T47D (cell line): Measurements from ENCODE around the gene NKX1-2.

ENCODE experiments used
- DNase-seq, 2 experiments: peaks; one replicate each; pipeline versions ENCODE4 v3.0.0 to v3.0.0-alpha.2; 2011 to 2012; ENCODE audit warnings: low read depth in 1 of 2, low spot score in 1 of 2
- JUND ChIP-seq: IDR thresholded peaks from 2 replicates; pipeline ENCODE4 v1.6.1; 2012; ENCODE audit warnings: low read depth
- in situ Hi-C: cut with HindIII; loops from 2 replicates; pipeline ENCODE4 v1.10.0; 2016; ENCODE audit warnings: low sequenced_read_pairs, low pct_unique_long_range_greater_than_20kb

Gene NKX1-2

GRCh38 chr10:124470544-124471434 lies 21.0 kb upstream of the NKX1-2 start:
- TF ChIP-seq JUND = no peak
- in situ Hi-C loops = no loop called here
- peak in 1 of 2 experiments; percentile 31 for DNase-seq

- no peak for TF ChIP-seq JUND
- in situ Hi-C loops = no loop called here
- DNase-seq = no peak
These were observed 20.2 kb upstream of the NKX1-2 start for GRCh38 chr10:124469956-124470484.

DNA sequence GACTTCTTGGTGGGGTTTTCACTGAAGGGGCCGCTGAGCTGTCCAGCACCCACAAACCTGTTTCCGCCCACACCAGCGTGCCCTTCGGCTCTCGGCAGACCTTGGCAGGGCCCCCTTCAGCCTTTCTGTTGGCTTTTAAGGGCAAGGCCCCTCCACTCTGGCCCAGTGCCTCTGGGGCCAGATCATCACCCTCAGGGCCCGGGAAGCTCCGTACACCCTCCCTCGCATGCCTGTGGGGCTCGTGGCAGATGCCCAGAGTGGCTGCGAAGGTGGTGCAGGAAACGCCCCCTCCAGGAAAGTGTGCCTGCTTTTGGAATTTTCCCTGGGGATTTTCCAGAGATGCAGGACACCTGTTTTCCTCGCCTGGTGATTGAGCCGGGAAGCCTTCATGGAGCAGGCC lies 18.8 kb upstream of the NKX1-2 start:
- DNase-seq = no peak
- no peak for TF ChIP-seq JUND
- in situ Hi-C loops = no loop called here

- TF ChIP-seq JUND = no peak
- in situ Hi-C loops = no loop called here
- DNase-seq = no peak
These were observed 17.3 kb upstream of the NKX1-2 start for GRCh38 chr10:124467165-124467564.

- DNase-seq = no peak
- in situ Hi-C loops = no loop called here
- TF ChIP-seq JUND = no peak
These were observed 16.1 kb upstream of the NKX1-2 start for GRCh38 chr10:124465777-124466488.

DNA sequence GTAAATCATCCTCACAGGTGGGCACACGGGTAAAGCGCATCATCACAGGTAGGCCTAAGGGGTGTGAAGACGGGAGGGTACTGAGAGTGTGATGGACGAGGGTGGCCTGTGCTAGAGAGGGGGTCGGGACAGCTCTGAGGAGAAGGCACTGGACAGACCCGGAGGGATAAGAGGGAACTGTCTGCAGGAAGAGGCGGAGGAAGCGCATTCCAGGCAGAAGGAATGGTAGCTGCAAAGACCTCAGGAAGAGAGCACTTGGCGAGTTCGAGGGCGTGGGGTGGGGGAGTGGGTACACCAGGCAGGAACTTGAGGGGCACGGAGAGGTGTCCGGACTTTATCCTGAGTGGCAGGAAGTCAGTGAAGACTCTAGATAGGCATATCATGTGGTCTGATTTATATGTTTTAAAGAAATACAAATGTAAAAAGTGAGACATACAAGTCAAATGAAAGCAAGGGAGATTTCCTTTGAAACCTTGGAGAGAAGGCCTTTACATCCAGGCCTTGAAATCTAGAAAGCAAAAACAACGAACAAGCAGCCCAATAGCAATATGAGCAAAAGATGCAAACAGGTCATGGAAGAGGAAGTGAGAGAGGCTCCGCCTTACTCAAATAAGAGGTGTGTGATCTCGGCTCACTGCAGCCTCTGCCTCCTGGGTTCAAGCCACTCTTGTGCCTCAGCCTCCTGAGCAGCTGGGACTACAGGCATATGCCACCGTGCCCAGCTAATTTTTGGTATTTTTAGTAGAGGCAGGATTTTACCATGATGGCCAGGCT lies 15.4 kb upstream of the NKX1-2 start:
- DNase-seq = no peak
- TF ChIP-seq JUND = no peak
- in situ Hi-C loops = no loop called here

DNA sequence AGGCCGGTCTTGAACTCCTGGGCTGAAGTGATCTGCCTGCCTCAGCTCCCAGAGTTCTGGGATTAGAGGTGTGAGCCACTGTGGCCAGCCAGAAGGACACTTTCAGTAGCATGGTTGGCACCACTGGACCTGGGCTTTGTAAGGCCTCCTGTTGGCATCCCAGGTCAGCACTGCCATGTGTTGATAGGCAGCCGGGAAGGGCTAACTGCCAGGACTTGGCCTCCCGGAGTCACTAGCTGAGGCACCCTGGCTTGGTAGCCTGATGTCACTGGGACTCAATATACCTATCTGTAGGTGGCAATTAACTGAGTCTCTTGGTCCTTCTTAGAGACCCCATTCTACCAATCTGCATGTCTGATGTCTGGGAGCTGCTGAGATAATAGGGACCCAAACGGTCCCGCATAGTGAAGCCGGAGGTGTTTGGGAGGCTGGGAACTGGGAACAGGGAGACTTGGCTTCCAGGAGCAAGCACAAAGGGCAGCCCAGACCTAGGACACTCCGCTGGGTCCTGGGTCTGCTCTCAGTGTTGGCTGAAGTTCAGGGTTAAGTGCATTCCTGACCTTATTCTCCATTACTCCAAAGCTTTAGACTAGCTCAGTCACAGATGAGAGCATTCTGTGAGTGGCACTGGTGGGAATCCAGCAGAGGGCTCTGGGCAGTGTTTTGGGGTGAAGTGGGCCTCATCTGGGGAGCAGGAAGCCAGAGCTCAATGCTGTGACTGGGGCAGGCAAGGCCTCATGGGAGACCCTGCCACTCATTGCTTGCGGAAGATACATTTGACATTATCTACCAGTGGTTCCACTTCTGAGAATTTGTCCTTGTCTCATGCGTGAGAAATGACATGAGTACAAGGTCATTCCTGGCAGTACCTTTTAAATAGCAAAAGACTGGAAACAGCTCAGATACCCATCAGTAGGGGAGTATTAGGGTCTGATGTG lies 14.5 kb upstream of the NKX1-2 start:
- in situ Hi-C loops = no loop called here
- no peak for DNase-seq
- no peak for TF ChIP-seq JUND

DNA sequence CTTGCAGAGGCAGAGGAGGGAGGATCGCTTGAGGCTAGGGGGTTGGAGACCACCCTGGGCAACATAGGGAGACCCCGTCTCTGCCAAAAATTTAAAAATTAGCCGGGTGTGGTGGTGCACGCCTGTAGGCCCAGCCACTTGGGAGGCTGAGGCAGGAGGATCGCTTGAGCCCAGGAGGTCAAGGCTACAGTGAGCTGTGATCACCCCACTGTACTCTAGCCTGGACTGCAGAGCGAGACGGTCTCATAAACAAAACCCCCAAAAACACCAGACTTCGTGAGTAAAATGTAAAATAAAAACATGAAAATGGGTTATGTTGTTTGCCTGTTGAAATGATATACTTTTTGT lies 12.5 kb upstream of the NKX1-2 start:
- in situ Hi-C loops = no loop called here
- TF ChIP-seq JUND = no peak
- no peak for DNase-seq

GRCh38 chr10:124461642-124462347 lies 12.0 kb upstream of the NKX1-2 start, which contains the start of gene LHPP:
Gene LHPP (plus strand): TSS chr10:124461823. CDS start chr10:124461863, 40 bp downstream.
- in situ Hi-C loops = no loop called here
- DNase-seq = peak; percentile 83
- no peak for TF ChIP-seq JUND

DNA sequence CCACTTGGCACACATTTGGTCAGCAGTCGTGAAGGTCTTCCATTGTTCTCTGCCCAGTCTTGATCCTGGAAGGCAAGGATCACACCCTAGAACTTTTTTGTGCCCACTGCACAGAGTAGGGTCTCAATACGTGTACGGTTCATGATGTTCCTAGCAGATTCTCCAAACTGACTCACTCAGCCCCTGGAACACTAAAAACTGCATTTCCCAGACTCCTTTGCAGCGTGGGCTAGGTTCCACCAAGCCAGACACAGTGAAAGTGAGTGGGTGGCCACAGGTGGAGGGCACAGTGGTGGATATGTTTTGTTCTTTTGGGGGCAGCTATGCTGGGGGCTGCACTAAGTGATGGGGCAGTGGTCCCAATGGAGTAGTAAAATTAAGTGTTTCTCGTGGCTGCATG lies 10.3 kb upstream of the NKX1-2 start:
- DNase-seq = no peak
- TF ChIP-seq JUND = no peak
- in situ Hi-C loops = no loop called here

DNA sequence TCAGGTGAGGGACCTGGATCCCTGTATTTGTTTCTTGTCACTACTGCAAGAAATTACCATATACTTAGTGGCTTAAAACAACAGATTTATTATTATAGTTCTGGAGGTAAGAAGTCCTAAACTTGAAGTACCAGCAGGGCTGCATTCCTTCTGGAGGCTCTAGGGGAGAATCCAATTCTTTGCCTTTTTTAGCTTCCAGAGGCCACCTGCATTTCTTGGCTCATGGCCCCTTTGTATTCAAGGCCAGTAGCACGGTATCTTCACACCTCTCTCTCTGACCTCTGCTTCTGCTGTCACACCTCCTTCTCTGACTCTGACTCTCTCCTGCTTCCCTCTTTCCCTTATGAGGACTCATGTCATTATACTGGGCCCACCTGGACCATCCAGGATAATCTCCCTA lies 9.6 kb upstream of the NKX1-2 start:
- in situ Hi-C loops = no loop called here
- TF ChIP-seq JUND = no peak
- DNase-seq = peak in 1 of 2 experiments; percentile 91
